ENCODE data around the gene CDH5. TPM values are rescaled to one million over a fixed set of nuclear protein-coding genes. Genes with fewer than 3 reads are reported as not detected.
A peak's percentile ranks its signal among the peaks of the same experiment; 100 is the strongest.

The CDH5 gene
- total RNA-seq, 1 donor from 2014 or later = not detected

- H3K27me3 Mint-ChIP-seq (ENCODE audit: low read depth) = peaks cover 14% of the 10 kb centered on the region
- intact Hi-C loops (cut with micrococcal nuclease) = loop anchor here (5.0 kb wide), 4 partner anchors 199 to 464 kb away; partner anchors contain the start of gene DYNC1LI2
- no peak for DNase-seq (ENCODE audit: low spot score)
- H3K9me3 Mint-ChIP-seq = peaks cover 8% of the 10 kb centered on the region
- H3K4me3 Mint-ChIP-seq (ENCODE audit: low read depth) = peak overlapping the region; percentile 76
- H3K4me1 Mint-ChIP-seq (ENCODE audit: low read depth) = peaks cover 17% of the 10 kb centered on the region
- H3K36me3 Mint-ChIP-seq (ENCODE audit: low read depth) = peaks cover 2% of the 10 kb centered on the region
- peak overlapping the region; percentile 75 for H3K27ac Mint-ChIP-seq
Observed at GRCh38 chr16:66408163-66409048, 41.9 kb downstream of the CDH5 start.

DNA sequence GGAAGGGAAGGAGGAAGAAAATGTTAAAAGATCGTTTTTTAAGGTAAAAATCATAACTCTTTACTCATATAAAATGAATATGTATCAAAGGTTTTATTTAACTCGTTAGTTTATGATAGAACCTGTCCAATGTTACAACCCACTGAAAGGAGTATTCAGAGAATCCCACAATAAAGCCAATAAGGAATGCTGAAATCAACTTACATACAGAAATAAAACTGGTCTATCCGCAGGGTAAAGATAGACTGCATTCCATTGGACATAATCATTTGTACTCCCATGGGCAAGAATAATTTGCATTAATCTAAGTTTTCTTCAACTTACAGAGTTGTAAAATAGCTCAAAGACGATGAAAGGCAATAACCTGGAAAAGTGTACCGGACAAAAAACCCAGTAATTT, 42.7 kb downstream of the CDH5 start:
- Mint-ChIP-seq H3K27me3 (ENCODE audit: low read depth) (peaks cover 17% of the 10 kb centered on the region), H3K4me3 (ENCODE audit: low read depth) (peak overlapping the region; percentile 76), H3K9me3 (peaks cover 8% of the 10 kb centered on the region), H3K27ac (no peak overlapping the region), H3K4me1 (ENCODE audit: low read depth) (peaks cover 17% of the 10 kb centered on the region), H3K36me3 (ENCODE audit: low read depth) (peaks cover 2% of the 10 kb centered on the region)
- no peak for DNase-seq (ENCODE audit: low spot score)
- intact Hi-C loops (cut with micrococcal nuclease) = loop anchor here (5.0 kb wide), 4 partner anchors 198 to 463 kb away; partner anchors contain the start of gene DYNC1LI2

GRCh38 chr16:66412182-66412581, 45.7 kb downstream of the CDH5 start:
- H3K9me3 Mint-ChIP-seq = peaks cover 3% of the 10 kb centered on the region
- no peak overlapping the region for H3K27ac Mint-ChIP-seq
- peaks cover 6% of the 10 kb centered on the region for H3K27me3 Mint-ChIP-seq (ENCODE audit: low read depth)
- intact Hi-C loops (cut with micrococcal nuclease) = no loop called here
- peaks cover 13% of the 10 kb centered on the region for H3K4me1 Mint-ChIP-seq (ENCODE audit: low read depth)
- no peak overlapping the region for H3K4me3 Mint-ChIP-seq (ENCODE audit: low read depth)
- DNase-seq (ENCODE audit: low spot score) = no peak
- H3K36me3 Mint-ChIP-seq (ENCODE audit: low read depth) = peaks cover 2% of the 10 kb centered on the region

DNA sequence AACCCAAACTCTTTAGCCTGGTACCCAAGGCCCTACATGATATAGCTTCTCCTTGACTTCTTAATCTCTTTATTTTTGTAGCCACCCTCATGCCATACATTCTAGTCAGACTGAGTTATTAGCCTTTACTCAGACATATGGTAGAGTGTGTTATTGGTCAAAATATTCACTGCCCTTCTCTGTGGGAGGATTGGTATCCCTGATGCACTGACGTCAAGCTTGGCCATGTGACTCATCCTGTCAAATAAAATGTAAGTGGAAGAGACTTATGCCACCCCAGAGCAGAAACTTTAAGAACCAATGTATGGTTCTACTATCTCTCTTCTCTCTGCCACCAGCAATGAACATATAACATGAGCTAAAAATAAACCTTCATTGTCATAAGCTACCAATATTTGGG, 48.4 kb downstream of the CDH5 start:
- no peak for DNase-seq (ENCODE audit: low spot score)
- intact Hi-C loops (cut with micrococcal nuclease) = no loop called here
- no peaks in the 10 kb centered on the region for H3K36me3 Mint-ChIP-seq (ENCODE audit: low read depth)
- H3K4me3 Mint-ChIP-seq (ENCODE audit: low read depth) = no peak overlapping the region
- H3K27me3 Mint-ChIP-seq (ENCODE audit: low read depth) = peaks cover 8% of the 10 kb centered on the region
- H3K27ac Mint-ChIP-seq = no peak overlapping the region
- H3K9me3 Mint-ChIP-seq = peaks cover 3% of the 10 kb centered on the region
- H3K4me1 Mint-ChIP-seq (ENCODE audit: low read depth) = peaks cover 4% of the 10 kb centered on the region

DNA sequence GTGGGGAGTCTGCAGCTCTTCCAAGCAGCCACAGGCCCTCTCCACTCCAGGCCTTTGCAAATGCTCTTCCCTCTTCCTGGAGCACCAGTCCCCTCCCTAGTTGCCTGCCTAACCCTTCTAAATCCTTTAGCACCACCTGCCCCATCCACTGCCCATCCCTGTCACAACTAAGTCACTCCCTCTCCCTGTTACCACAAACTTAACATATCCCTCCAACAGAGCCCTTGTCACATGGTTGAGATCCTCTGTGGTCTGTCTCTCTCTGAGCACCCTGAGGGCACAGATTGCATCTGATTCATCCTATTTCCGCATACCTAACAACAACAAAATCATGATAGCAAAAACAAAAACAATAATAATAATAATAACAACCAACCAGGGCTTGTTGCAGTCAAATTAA, 49.6 kb downstream of the CDH5 start:
- H3K4me1 Mint-ChIP-seq (ENCODE audit: low read depth) = peaks cover 4% of the 10 kb centered on the region
- H3K27ac Mint-ChIP-seq = no peak overlapping the region
- intact Hi-C loops (cut with micrococcal nuclease) = no loop called here
- peaks cover 17% of the 10 kb centered on the region for H3K27me3 Mint-ChIP-seq (ENCODE audit: low read depth)
- no peak for DNase-seq (ENCODE audit: low spot score)
- peaks cover 3% of the 10 kb centered on the region for H3K9me3 Mint-ChIP-seq
- H3K4me3 Mint-ChIP-seq (ENCODE audit: low read depth) = no peak overlapping the region
- no peaks in the 10 kb centered on the region for H3K36me3 Mint-ChIP-seq (ENCODE audit: low read depth)

GRCh38 chr16:66416939-66417700, 50.6 kb downstream of the CDH5 start:
- H3K27ac Mint-ChIP-seq = no peak overlapping the region
- intact Hi-C loops (cut with micrococcal nuclease) = no loop called here
- no peaks in the 10 kb centered on the region for H3K36me3 Mint-ChIP-seq (ENCODE audit: low read depth)
- H3K9me3 Mint-ChIP-seq = peaks cover 2% of the 10 kb centered on the region
- DNase-seq (ENCODE audit: low spot score) = no peak
- peaks cover 19% of the 10 kb centered on the region for H3K27me3 Mint-ChIP-seq (ENCODE audit: low read depth)
- H3K4me3 Mint-ChIP-seq (ENCODE audit: low read depth) = no peak overlapping the region
- peaks cover 4% of the 10 kb centered on the region for H3K4me1 Mint-ChIP-seq (ENCODE audit: low read depth)

GRCh38 chr16:66418165-66418962, 51.9 kb downstream of the CDH5 start:
- no peak for DNase-seq (ENCODE audit: low spot score)
- Mint-ChIP-seq H3K36me3 (ENCODE audit: low read depth) (no peaks in the 10 kb centered on the region), H3K4me3 (ENCODE audit: low read depth) (no peak overlapping the region), H3K27ac (no peak overlapping the region), H3K27me3 (ENCODE audit: low read depth) (peaks cover 30% of the 10 kb centered on the region), H3K4me1 (ENCODE audit: low read depth) (peaks cover 4% of the 10 kb centered on the region), H3K9me3 (no peaks in the 10 kb centered on the region)
- intact Hi-C loops (cut with micrococcal nuclease) = no loop called here

DNA sequence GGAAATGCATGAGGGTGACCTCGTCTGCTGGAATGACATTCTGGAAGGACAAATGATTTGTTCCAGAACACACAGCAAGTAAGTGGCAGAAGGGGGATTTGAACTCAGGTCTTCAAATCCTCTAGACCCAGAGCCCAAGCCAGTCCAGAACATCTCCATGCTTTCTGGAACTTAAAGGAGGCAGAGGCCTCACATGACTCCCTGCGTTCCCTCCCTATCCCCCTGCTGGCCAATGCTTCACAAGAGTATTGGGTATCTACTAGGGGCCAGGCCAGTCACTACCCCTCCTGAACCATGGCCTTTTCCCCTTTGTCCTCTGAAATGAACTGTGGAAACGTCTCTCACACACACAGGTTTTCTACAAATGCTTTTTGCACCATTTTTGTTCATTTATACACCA, 53.0 kb downstream of the CDH5 start:
- no peak overlapping the region for H3K27ac Mint-ChIP-seq
- H3K36me3 Mint-ChIP-seq (ENCODE audit: low read depth) = no peaks in the 10 kb centered on the region
- no peak for DNase-seq (ENCODE audit: low spot score)
- peaks cover 4% of the 10 kb centered on the region for H3K4me1 Mint-ChIP-seq (ENCODE audit: low read depth)
- intact Hi-C loops (cut with micrococcal nuclease) = no loop called here
- H3K4me3 Mint-ChIP-seq (ENCODE audit: low read depth) = no peak overlapping the region
- H3K27me3 Mint-ChIP-seq (ENCODE audit: low read depth) = peaks cover 39% of the 10 kb centered on the region
- no peaks in the 10 kb centered on the region for H3K9me3 Mint-ChIP-seq

GRCh38 chr16:66420396-66420795, 53.9 kb downstream of the CDH5 start:
- Mint-ChIP-seq H3K36me3 (ENCODE audit: low read depth) (no peaks in the 10 kb centered on the region), H3K9me3 (no peaks in the 10 kb centered on the region), H3K4me1 (ENCODE audit: low read depth) (peaks cover 4% of the 10 kb centered on the region), H3K27ac (no peak overlapping the region), H3K4me3 (ENCODE audit: low read depth) (no peak overlapping the region), H3K27me3 (ENCODE audit: low read depth) (peaks cover 46% of the 10 kb centered on the region)
- intact Hi-C loops (cut with micrococcal nuclease) = no loop called here
- no peak for DNase-seq (ENCODE audit: low spot score)

DNA sequence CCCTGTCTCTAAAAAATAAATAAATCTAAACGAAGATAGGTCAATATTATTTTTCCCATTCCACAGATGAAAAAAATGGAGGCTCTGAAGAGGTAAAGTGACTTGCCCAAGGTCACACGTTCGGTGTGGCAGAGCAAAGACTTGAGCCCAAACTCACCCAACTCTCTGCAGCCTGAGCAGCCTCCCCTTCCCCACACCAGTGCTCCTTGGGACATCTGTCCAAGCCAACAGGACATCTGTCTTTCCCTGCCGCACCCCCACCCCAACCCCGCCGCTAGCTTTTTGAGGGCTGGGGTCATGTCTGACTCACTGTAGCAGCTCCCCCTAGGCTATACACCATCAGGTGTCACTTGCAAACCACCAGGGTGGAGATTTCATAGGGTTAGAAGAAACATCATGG, 55.4 kb downstream of the CDH5 start:
- Mint-ChIP-seq H3K9me3 (no peaks in the 10 kb centered on the region), H3K4me1 (ENCODE audit: low read depth) (peaks cover 4% of the 10 kb centered on the region), H3K4me3 (ENCODE audit: low read depth) (no peak overlapping the region), H3K27ac (no peak overlapping the region), H3K27me3 (ENCODE audit: low read depth) (peaks cover 55% of the 10 kb centered on the region), H3K36me3 (ENCODE audit: low read depth) (no peaks in the 10 kb centered on the region)
- intact Hi-C loops (cut with micrococcal nuclease) = no loop called here
- DNase-seq (ENCODE audit: low spot score) = no peak

DNA sequence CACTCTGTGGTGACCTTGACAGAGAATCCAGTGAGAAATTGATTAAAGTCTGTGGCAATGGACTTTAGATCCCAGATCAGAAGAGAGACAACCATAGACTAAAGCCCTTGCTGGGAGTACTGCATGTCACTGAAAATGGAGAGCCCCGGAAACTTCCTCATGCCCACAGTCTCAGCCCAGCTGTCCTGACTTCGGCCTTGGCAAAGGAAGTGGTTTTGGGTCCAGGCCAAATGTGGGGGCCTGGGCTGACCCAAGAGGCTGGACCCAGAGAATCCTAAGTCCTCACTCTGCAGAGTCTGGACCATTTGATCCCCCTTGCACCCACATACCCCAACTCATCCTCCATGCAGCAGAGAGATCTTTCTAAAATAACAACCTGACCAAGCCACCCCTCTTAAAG, 55.9 kb downstream of the CDH5 start:
- no peak for DNase-seq (ENCODE audit: low spot score)
- peaks cover 55% of the 10 kb centered on the region for H3K27me3 Mint-ChIP-seq (ENCODE audit: low read depth)
- H3K27ac Mint-ChIP-seq = no peak overlapping the region

GRCh38 chr16:66423177-66423576, 56.7 kb downstream of the CDH5 start:
- Mint-ChIP-seq H3K27me3 (ENCODE audit: low read depth) (peaks cover 60% of the 10 kb centered on the region), H3K27ac (no peak overlapping the region), H3K4me1 (ENCODE audit: low read depth) (peaks cover 1% of the 10 kb centered on the region), H3K36me3 (ENCODE audit: low read depth) (no peaks in the 10 kb centered on the region), H3K9me3 (no peaks in the 10 kb centered on the region), H3K4me3 (ENCODE audit: low read depth) (no peak overlapping the region)
- no peak for DNase-seq (ENCODE audit: low spot score)
- intact Hi-C loops (cut with micrococcal nuclease) = no loop called here

More for the DNA sequence above, 55.9 kb downstream of the CDH5 start:
- Mint-ChIP-seq H3K36me3 (ENCODE audit: low read depth) (no peaks in the 10 kb centered on the region), H3K9me3 (no peaks in the 10 kb centered on the region), H3K4me3 (ENCODE audit: low read depth) (no peak overlapping the region), H3K4me1 (ENCODE audit: low read depth) (peaks cover 4% of the 10 kb centered on the region)
- intact Hi-C loops (cut with micrococcal nuclease) = no loop called here
